NT2/D1 (cell line): ENCODE results near the gene TMC4.

Source experiments
- SUZ12 ChIP-seq: IDR thresholded peaks from 2 replicates; pipeline ENCODE4 v1.6.1; 2011; ENCODE audit not compliant: insufficient read length, insufficient read depth; ENCODE audit errors: extremely low read depth
- YY1 ChIP-seq: IDR thresholded peaks from 2 replicates; pipeline ENCODE4 v1.6.1; 2011; ENCODE audit not compliant: insufficient read length, insufficient read depth
- ZNF274 ChIP-seq: IDR thresholded peaks from 2 replicates; pipeline ENCODE4 v1.6.1; 2011; ENCODE audit warnings: mild to moderate bottlenecking, low read depth, low read length

DNA sequence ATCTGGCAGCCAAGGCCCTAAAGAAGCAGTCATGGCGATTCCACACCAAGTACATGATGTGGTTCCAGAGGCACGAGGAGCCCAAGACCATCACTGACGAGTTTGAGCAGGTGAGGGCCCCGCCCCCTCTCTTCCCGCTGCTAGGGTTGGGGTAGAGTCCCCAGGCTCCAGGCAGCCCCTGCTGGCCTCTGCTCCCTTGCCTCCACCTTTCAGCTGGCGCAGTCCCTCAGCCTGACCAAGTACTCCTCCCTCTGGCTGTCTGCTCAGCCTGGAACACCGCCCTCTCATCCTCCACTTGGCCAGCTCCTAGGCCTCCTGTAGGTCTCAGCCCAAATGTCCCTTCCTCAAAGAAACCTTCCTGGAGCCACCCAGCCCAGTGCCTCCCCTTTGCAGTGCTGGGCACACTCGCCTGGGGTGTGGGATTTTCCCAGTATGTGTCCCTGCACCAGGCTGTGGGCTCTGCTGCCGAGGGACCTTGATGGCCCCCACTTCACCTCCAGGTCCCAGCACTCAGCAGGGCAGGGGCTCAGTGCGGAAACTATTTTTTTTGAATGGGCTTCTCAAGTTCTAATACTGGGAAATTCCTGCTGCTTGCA, 19.1 kb downstream of the TMC4 start:
- no peak for TF ChIP-seq SUZ12
- no peak for TF ChIP-seq YY1
- TF ChIP-seq ZNF274, result no peak
